Measurements from ENCODE around the gene FMNL1. TPM values are rescaled to one million over a fixed set of nuclear protein-coding genes. Genes with fewer than 3 reads are reported as not detected.

FMNL1 gene
- total and polyA plus RNA-seq, 12 donors, result 5.3 to 28.7 (median 9.8) TPM

DNA sequence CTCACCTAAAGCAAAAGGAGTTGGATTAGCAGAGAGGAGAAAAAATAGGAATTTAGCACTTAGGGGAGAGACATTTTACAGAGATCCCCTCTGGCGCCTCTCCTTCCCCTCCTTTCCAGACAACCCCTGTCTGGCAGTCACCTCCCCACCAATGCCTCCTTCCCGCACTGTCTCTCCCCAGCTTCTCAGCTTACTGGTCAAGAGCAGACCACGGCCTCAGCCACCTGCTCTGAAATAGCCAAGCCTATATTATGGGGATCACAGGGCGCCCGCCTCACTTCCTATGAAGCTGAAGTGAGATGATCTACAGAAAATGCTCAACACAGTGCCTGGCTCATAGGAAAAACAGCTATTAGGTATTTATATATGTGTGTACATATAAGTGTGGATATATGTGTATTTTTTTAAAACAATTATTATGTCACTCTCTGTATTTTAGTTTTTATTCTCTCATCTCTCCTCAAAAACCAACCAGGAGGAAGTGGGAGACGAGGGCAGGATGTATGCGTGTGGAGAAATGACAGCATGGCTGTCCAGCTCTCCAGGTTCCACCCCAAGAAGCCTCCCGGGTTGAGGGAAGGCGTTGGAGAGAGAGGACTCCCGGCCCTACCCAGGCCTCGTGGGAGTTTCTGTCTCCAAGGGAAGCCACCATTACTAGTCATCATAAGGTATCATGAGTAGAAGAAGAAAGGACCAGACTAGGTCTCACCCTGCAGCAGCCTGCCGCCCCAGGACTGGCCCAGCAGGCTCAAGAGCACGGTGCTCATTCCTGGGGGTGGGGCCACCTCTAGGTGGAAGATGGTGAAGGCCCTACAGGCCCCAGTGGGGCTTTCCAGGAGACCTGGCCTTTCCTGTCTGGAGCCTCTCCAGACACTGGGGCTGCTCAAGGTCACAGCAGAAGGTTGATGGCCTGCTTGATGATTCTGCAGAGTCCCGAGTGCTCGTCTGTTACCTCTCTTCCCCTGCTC, 67.9 kb downstream of the FMNL1 start:
- 55 to 62% methylated on average over 15 of the region's 15 CpGs for WGBS, 2 donors
- Histone ChIP-seq H3K4me1 (peaks cover 51 to 87% (median 77%) of the 10 kb centered on the region in 9 donors), H3K27me3 (no peaks in the 10 kb centered on the region), H3K4me3 (no peak overlapping the region), H3K36me3 (peaks cover 0 to 61% (median 52%) of the 10 kb centered on the region in 9 donors), H3K9me3 (no peaks in the 10 kb centered on the region), H3K27ac (peak overlapping the region; percentile 52 to 89 (median 83))
- ATAC-seq (peak in 2 of 8 donors; percentile 2 to 3), DNase-seq (no peak)
- TF ChIP-seq, protein P1, sequence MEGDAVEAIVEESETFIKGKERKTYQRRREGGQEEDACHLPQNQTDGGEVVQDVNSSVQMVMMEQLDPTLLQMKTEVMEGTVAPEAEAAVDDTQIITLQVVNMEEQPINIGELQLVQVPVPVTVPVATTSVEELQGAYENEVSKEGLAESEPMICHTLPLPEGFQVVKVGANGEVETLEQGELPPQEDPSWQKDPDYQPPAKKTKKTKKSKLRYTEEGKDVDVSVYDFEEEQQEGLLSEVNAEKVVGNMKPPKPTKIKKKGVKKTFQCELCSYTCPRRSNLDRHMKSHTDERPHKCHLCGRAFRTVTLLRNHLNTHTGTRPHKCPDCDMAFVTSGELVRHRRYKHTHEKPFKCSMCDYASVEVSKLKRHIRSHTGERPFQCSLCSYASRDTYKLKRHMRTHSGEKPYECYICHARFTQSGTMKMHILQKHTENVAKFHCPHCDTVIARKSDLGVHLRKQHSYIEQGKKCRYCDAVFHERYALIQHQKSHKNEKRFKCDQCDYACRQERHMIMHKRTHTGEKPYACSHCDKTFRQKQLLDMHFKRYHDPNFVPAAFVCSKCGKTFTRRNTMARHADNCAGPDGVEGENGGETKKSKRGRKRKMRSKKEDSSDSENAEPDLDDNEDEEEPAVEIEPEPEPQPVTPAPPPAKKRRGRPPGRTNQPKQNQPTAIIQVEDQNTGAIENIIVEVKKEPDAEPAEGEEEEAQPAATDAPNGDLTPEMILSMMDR (IDR thresholded peaks at IDR 0.05), result no peak
- intact Hi-C loops (cut with DNase I), result no loop called here

DNA sequence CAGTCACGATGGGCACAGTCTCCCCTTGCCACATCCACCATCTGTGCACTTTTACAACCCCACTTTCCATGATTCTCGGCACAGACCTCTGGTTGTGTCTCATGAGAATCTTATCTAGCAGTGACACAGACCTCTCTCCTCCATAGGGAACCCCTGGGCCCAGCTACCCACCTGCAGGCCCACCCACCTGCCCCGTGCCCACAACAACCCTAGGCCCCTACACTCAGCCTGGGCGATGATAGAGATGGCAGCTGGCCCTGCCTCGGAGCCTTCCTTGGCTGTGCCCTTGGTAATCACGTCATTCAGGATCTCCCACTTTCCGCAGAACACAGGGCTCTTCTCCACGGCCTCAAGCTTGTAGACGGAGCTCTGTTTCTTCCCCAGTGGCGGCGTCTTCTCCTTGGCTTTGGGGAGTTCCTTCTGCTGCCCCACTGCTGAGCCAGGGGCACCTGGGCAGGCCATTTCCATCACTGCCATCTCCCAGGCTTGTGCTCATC, 68.6 kb downstream of the FMNL1 start:
- TF ChIP-seq, protein P1 (IDR thresholded peaks at IDR 0.05), result no peak

DNA sequence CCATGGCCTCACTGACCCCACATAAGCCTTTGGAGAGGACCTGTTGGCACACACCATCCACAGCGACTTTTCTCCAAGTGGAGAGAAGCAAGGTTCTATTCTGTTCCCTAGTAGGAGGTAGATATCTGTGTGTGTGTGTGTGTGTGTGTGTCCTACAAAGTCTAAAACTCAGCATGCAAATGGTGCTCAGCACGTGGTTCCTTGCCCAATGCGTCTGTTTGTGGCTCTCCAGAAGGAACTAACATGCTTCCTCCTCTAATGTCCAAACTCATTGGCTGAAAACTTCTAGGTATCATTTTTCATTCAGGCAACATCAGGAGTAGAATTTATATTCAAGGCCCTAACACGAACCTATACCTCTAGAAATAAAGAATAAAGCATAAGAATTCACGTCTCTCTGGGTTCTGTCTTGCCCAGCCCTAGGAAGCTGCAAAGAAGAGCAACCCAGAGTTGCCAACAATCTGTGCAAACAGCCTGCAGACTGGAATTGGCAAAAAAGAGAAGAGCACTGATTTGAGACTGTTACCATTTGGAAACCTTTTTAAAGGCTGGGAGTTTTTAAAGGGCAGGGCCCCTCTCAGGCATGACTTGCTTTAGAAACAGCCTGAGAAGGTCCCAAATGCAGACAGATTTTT, 69.6 kb downstream of the FMNL1 start:
- Histone ChIP-seq H3K27ac (peak overlapping the region in 9 of 10 donors; percentile 75 to 89 (median 84)), H3K27me3 (no peaks in the 10 kb centered on the region), H3K36me3 (peaks cover 0 to 44% (median 36%) of the 10 kb centered on the region in 9 donors), H3K4me3 (no peak overlapping the region), H3K9me3 (no peaks in the 10 kb centered on the region), H3K4me1 (peaks cover 56 to 94% (median 89%) of the 10 kb centered on the region in 9 donors)
- DNase-seq (no peak), ATAC-seq (no peak)
- TF ChIP-seq, protein P1 (IDR thresholded peaks at IDR 0.05), result no peak
- WGBS, 2 donors, result 45 to 54% methylated on average over 5 of the region's 5 CpGs
- intact Hi-C loops (cut with DNase I), result no loop called here

More for the DNA sequence above, 68.6 kb downstream of the FMNL1 start:
- Histone ChIP-seq H3K27me3 (no peaks in the 10 kb centered on the region), H3K9me3 (no peaks in the 10 kb centered on the region), H3K4me3 (no peak overlapping the region), H3K36me3 (peaks cover 0 to 54% (median 46%) of the 10 kb centered on the region in 9 donors), H3K27ac (peak overlapping the region in 9 of 10 donors; percentile 75 to 89 (median 83)), H3K4me1 (peaks cover 50 to 87% (median 79%) of the 10 kb centered on the region in 9 donors)
- intact Hi-C loops (cut with DNase I), result no loop called here
- DNase-seq (no peak), ATAC-seq (no peak)
- WGBS, 2 donors, result 70 to 72% methylated on average over 11 of the region's 11 CpGs
